ENCODE results near the gene TRIP6. TPM values are rescaled to one million over a fixed set of nuclear protein-coding genes. Genes with fewer than 3 reads are reported as not detected.

TRIP6 gene
- total and polyA plus RNA-seq, 2 experiments from 2014 or later = 44.6 to 112 TPM

- H3K4me2 ChIP-seq = no peak overlapping the region
- Mint-ChIP-seq H3K4me1 (peaks cover 9% of the 10 kb centered on the region), H3K4me3 (peak overlapping the region; percentile 70), H3K27me3 (ENCODE audit: insufficient read depth, low read depth, poor library complexity) (peaks cover 25% of the 10 kb centered on the region), H3K27ac (no peak overlapping the region), H3K9me3 (peaks cover 8% of the 10 kb centered on the region; the same call in 1 of the 3 replicates), H3K36me3 (ENCODE audit: low read depth) (no peaks in the 10 kb centered on the region; the same call in 2 of the 3 replicates)
- no peaks in the 10 kb centered on the region for H3K9me2 ChIP-seq (ENCODE audit: insufficient read depth)
- no peak for TF ChIP-seq JUNB (IDR thresholded peaks at IDR 0.05; ENCODE audit: unreplicated experiment)
- no peak for TF ChIP-seq STAT1 (IDR thresholded peaks at IDR 0.05; ENCODE audit: unreplicated experiment)
- no peaks in the 10 kb centered on the region; the same call in 1 of the 2 replicates for H4K20me1 ChIP-seq (replicated peaks; ENCODE audit: insufficient read depth)
- H3K4me3 ChIP-seq = no peak overlapping the region
- no peaks in the 10 kb centered on the region for H3K79me2 ChIP-seq (replicated peaks; ENCODE audit: insufficient read depth)
- no peak overlapping the region for H3K27ac ChIP-seq (ENCODE audit: low read depth)
- ATAC-seq (no peak), DNase-seq (ENCODE audit: low spot score) (no peak)
- H3K27me3 ChIP-seq (ENCODE audit: insufficient read depth) = peaks cover 35% of the 10 kb centered on the region
- no peak overlapping the region for H2AFZ ChIP-seq
- H3K36me3 ChIP-seq (ENCODE audit: insufficient read depth) = no peaks in the 10 kb centered on the region
- peaks cover 4% of the 10 kb centered on the region; the same call in 1 of the 2 replicates for H3K4me1 ChIP-seq (ENCODE audit: insufficient read depth)
- peaks cover 5% of the 10 kb centered on the region; the same call in 1 of the 2 replicates for H3F3A ChIP-seq (replicated peaks; ENCODE audit: low read depth)
These were observed 30.7 kb downstream of the TRIP6 start for GRCh38 chr7:100897772-100898454.

GRCh38 chr7:100899432-100899831 lies 32.2 kb downstream of the TRIP6 start:
- Mint-ChIP-seq H3K4me3 (no peak overlapping the region), H3K36me3 (ENCODE audit: low read depth) (no peaks in the 10 kb centered on the region; the same call in 2 of the 3 replicates), H3K9me3 (peaks cover 8% of the 10 kb centered on the region; the same call in 1 of the 3 replicates), H3K4me1 (peaks cover 6% of the 10 kb centered on the region), H3K27me3 (ENCODE audit: insufficient read depth, low read depth, poor library complexity) (peaks cover 23% of the 10 kb centered on the region), H3K27ac (no peak overlapping the region)
- Histone ChIP-seq H4K20me1 (replicated peaks; ENCODE audit: insufficient read depth) (no peaks in the 10 kb centered on the region; the same call in 1 of the 2 replicates), H3K36me3 (ENCODE audit: insufficient read depth) (no peaks in the 10 kb centered on the region), H3K27me3 (ENCODE audit: insufficient read depth) (peaks cover 26% of the 10 kb centered on the region), H3K27ac (ENCODE audit: low read depth) (no peak overlapping the region), H3K4me3 (no peak overlapping the region), H2AFZ (no peak overlapping the region), H3K4me1 (ENCODE audit: insufficient read depth) (peaks cover 4% of the 10 kb centered on the region; the same call in 1 of the 2 replicates), H3K79me2 (replicated peaks; ENCODE audit: insufficient read depth) (no peaks in the 10 kb centered on the region), H3K4me2 (no peak overlapping the region), H3F3A (replicated peaks; ENCODE audit: low read depth) (peaks cover 5% of the 10 kb centered on the region; the same call in 1 of the 2 replicates), H3K9me2 (ENCODE audit: insufficient read depth) (no peaks in the 10 kb centered on the region)
- ATAC-seq (no peak), DNase-seq (ENCODE audit: low spot score) (no peak)
- TF ChIP-seq CTCF (conservative IDR thresholded peaks at IDR 0.05; ENCODE audit: low read depth in 2 of 2) = no peak
- no peak for TF ChIP-seq STAT1 (IDR thresholded peaks at IDR 0.05; ENCODE audit: unreplicated experiment)
- TF ChIP-seq NANOG (IDR thresholded peaks at IDR 0.05; ENCODE audit: borderline replicate concordance) = no peak
- TF ChIP-seq CREB1 (CRISPR knock-in tag; IDR thresholded peaks at IDR 0.05; ENCODE audit: low read depth) = no peak
- no peak for TF ChIP-seq REST (IDR thresholded peaks at IDR 0.05; ENCODE audit: unreplicated experiment)
- TF ChIP-seq ZNF114 (CRISPR knock-in tag; IDR thresholded peaks at IDR 0.05) = no peak
- no peak for TF ChIP-seq POLR2AphosphoS5 (IDR thresholded peaks at IDR 0.05; ENCODE audit: low read depth)
- TF ChIP-seq ETS1 (IDR thresholded peaks at IDR 0.05) = no peak

All from GM23338 (cell line).